HG02571 (cell line): ENCODE measurements around the gene OR2D3.
"Not testable (repeated sequence)": the region's sequence is repeated elsewhere in the genome, so short reads cannot be mapped to it uniquely, and the experiment has no call there.

ENCODE experiments used
- ATAC-seq: cut with Tn5 transposase; IDR thresholded peaks from one replicate; pipeline ENCODE4 v1.9.1; 2021; ENCODE audit warnings: mild to moderate bottlenecking, moderate library complexity; ENCODE audit not compliant: unreplicated experiment

The OR2D3 gene

GRCh38 chr11:6927030-6927617, 6.3 kb downstream of the OR2D3 start:
- peak; percentile 55 for ATAC-seq

DNA sequence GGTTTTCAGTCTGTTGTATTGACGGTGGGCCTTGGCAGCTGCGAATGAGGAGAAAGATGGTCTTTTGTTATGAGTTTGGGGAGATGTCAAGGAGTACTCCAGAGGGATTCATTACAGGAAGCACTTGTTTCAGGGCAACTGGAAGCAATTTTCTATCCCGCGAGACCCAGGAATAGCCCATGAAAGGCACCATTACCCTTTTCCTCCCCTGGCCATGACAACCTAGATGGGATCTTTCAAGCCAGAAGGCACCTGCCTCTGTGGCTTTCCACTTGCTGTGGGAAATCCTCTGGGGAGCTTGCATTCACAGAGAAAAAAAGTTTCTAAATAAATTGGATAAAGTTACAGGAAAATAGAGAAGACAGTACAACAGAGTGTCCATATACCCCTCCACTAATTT, 8.1 kb downstream of the OR2D3 start:
- no peak for ATAC-seq

GRCh38 chr11:6931146-6931713, 10.4 kb downstream of the OR2D3 start:
- no peak for ATAC-seq

DNA sequence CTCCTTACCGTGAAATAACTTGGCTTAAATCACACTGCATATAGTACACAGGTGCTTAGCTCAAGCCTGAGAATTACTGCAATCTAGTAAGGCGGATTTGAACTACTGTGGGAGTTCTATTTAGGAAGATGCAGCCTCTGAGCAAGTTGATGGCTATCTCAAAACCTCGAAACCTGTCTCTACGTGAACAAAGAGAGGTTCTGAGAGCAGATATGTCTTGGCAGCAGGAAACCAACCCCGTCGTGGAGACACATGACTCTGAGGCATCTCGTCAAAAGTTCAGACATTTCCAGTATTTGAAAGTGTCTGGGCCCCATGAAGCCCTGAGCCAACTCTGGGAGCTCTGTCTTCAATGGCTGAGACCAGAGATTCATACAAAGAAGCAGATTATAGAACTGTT, 11.3 kb downstream of the OR2D3 start:
- ATAC-seq: no peak

DNA sequence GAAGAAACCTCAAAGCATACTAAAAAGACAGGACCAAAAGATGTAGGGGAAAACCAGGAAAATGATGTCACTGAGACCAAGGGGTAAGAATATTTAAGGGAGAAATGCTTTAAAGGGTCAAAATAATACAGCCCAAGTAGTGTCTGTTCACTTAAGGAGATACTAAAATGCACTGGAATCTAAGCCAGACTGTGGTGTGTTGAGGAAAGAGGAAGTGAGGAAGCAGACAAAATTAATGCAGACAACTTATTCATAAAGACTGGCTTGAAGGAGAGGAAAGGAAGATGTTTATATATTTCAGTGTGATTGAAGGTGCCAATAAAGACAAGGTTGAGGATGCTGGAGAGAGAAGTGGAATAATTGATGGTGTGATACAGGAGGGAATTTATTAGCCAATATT, 21.2 kb downstream of the OR2D3 start:
- no peak for ATAC-seq

- ATAC-seq: no peak
These were observed 22.3 kb downstream of the OR2D3 start for GRCh38 chr11:6943131-6943530.

- not testable (repeated sequence) for ATAC-seq
These were observed 33.4 kb downstream of the OR2D3 start for GRCh38 chr11:6954248-6954647.

GRCh38 chr11:6962141-6962540, 41.3 kb downstream of the OR2D3 start:
- no peak for ATAC-seq

DNA sequence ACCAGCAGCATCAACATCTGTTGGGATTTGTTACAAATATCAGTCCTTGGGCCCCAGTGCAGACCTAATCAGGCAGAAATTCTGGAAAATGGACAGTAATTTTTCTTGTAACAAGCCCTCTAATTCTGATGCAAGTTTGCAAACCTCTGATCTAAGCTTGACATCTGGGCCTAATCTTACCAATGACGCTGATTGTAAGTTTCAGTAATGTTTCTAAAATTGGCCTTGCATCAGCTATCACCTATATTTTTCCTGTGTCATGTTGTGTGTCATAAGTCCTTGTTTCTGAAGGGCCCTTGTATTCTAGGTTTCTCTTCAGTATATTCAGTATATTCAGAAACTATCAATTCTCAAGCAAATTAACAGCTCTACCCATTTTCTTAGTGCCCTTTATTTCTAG, 41.9 kb downstream of the OR2D3 start:
- no peak for ATAC-seq

DNA sequence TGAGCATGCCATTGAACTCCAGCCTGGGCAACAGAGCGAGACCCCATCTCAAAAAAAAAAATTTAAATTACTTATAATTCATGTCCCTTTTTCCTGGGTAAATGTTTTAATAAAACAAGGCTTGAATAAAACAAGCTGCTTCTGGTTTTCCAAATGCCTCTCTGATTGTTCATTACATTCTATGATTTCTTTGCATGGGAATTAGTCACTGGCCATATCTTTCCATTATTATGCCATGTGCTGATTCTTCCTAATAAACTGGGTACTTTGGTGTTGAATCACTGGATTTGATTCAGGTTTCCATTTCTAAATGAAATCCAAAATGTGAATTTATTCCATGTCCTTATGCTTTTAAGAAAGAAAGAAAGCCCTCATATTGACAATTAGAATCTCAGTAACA, 48.0 kb downstream of the OR2D3 start:
- ATAC-seq: no peak

- not testable (repeated sequence) for ATAC-seq
These were observed 49.1 kb downstream of the OR2D3 start for GRCh38 chr11:6969854-6970253.
